HG03025 (cell line): ENCODE data around the gene STX12.
"Not testable (repeated sequence)": the region's sequence is repeated elsewhere in the genome, so short reads cannot be mapped to it uniquely, and the experiment has no call there.

Source experiments
- ATAC-seq: cut with Tn5 transposase; IDR thresholded peaks from one replicate; pipeline ENCODE4 v1.9.1; 2021; ENCODE audit warnings: mild to moderate bottlenecking, moderate library complexity; ENCODE audit not compliant: unreplicated experiment, low FRiP score

STX12 gene

GRCh38 chr1:27824411-27824810 lies 51.4 kb downstream of the STX12 start:
- no peak for ATAC-seq

DNA sequence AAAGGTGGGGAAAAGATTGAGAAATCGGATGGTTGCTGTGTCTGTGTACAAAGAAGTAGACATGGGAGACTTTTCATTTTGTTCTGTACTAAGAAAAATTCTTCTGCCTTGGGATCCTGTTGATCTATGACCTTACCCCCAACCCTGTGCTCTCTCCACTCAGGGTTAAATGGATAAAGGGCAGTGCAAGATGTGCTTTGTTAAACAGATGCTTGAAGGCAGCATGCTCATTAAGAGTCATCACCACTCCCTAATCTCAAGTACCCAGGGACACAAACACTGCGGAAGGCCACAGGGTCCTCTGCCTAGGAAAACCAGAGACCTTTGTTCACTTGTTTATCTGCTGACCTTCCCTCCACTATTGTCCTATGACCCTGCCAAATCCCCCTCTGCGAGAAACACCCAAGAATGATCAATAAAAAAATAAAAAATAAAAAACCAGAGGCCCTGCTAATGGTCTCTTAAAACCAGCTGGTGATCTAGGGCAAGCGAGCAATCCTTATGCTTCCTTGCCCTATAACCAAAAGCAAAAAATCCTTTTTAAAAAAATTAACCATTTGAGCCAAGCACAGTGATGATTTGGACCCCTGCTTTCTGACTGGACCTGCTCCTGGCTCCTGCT lies 56.4 kb downstream of the STX12 start:
- ATAC-seq, result not testable (repeated sequence)

DNA sequence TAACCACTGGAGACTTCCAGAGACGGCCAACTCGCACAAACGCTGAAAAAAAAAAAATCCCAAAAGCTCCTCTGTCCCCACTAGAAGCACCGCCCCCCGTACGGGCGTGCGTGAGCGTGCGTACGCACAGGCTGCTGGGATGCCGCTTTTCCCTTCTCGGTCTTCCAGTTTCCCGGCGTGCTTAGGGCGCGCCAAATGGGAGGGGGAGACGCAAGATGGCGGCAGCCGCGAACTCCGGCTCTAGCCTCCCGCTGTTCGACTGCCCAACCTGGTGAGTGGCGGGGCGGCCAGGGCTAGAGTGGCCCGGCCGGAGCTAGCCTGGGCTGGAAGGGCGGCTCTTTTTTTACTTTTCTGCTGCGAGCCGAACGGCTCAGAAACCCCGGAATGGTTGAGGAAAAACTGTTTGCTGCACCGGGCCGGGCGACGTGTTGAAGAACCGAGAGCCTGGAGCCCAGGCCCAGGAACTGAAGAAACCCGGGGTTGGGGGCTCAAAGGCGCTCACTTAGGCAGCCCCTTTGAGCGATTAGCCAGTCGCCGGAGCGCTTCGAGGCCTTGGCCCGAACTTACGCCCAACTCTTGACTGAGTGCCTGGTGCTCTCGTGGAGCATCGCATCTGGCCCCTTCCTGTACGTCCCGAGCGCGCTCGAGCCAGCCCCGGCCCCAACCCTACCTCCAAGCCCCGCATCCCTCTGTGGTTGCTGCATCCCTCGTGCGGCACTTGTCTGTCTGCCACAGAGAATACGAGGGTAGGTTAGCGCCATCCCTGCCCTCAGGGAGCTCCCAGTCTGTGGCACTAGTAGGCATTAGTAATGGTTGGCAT lies 57.8 kb downstream of the STX12 start, which contains the start of gene PPP1R8:
Gene PPP1R8, plus strand, starts transcription at position 162 of the 820 bp plus-strand sequence. Its CDS starts 54 bp downstream, at position 216.
- peak; percentile 82 for ATAC-seq

- no peak for ATAC-seq
Observed at GRCh38 chr1:27831568-27832410, 58.8 kb downstream of the STX12 start.

DNA sequence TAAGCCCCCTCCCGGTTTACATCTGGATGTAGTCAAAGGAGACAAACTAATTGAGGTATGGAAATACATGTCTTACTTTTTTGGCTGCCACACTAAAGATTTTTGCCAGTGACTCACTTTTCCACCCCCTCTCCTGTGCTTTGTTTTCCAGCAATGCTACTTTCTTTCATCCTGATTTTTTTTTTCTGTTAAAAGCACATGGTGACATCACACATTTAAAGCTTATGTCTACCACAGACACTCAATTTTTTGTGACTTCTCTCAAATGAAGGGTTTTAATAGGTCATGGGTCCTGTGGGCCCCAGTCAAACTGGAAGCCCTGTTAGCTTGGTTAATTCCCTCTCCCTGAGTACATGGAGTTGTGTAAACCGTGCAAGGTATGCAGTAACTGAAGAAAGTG lies 59.7 kb downstream of the STX12 start:
- no peak for ATAC-seq

GRCh38 chr1:27833470-27833869 lies 60.5 kb downstream of the STX12 start:
- no peak for ATAC-seq

DNA sequence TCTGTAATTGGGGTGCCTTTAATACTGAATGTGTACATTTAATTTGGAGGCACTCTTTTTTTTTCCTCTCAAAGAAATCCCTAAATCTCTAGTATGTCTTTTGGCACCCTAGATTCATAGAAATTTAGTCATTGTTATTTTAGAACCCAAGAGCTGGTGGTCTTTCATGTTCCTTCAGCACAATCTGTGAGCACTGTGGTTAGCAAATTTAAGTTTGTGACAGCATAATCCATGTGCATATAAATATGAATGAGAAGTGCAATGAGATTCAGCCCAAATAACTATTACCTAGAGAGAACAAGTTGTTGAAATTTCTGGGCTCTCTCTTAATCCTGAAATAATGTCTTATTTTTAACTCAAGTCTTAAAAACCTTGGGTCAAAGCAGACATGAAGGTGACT lies 62.0 kb downstream of the STX12 start:
- no peak for ATAC-seq

GRCh38 chr1:27835501-27835900 lies 62.5 kb downstream of the STX12 start:
- ATAC-seq, result no peak

DNA sequence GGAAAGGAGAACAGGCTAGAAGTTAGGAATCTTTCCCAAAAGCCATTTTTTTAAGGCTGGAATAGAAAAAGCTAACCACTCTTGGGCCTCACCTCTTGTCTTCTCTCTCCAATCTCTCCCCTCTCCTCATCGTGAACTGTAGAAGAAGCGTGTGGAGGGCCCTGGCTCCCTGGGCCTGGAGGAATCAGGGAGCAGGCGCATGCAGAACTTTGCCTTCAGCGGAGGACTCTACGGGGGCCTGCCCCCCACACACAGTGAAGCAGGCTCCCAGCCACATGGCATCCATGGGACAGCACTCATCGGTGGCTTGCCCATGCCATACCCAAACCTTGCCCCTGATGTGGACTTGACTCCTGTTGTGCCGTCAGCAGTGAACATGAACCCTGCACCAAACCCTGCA lies 76.9 kb downstream of the STX12 start:
- no peak for ATAC-seq

DNA sequence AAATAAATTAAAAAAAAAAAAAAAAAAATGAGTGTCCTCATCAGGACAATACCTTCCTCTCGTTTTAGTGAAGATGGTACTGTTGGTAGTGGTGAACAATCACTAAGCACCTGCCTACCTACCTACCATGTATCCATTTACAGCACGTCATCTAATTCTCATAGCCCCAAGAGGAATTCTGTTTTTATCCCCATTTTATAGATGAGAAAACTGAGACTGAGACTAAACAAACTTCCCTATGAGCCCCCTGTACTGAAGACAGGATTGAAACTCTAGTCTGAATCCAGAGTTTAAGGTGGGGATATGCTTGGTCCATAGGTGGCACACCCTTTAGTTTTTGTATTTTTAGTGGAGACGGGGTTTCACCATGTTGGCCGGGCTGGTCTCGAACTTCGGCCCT lies 82.1 kb downstream of the STX12 start:
- ATAC-seq, result no peak

DNA sequence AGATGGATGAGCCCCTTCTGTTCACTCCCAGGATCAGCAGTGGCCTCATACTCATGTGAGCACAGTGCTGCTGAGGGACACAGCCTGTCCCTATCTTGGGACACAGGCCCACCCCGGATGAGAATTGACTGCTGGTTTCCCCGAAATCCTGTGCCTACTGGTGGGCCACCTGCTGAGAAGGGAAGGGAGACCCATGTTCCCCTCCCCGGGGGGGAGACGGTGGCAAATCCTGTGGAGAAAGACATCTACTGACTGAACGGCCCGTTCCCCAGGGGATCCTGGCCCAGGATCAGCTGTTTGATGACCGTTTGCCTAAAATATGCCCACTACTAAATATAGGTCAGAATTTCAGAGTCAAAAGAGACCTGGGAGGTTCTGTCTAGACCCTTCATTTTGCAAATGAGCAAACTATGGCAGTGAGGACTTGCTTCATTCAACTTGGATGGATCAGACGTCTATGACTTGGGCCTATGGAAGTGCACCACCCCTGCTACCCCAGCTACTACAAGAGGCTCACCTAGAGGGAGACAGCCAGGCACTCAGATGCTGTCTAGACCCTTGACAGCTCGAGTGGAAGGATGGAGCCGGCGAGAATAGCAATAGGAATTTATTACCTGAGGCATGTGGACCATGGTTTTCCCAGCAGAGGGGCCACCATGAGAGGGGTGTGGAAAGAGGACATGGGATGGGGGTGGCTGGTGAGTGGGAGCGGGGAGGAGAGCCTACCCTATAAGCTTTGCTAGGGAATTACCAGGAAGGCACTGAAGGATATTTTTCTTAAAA lies 83.7 kb downstream of the STX12 start:
- ATAC-seq, result no peak

DNA sequence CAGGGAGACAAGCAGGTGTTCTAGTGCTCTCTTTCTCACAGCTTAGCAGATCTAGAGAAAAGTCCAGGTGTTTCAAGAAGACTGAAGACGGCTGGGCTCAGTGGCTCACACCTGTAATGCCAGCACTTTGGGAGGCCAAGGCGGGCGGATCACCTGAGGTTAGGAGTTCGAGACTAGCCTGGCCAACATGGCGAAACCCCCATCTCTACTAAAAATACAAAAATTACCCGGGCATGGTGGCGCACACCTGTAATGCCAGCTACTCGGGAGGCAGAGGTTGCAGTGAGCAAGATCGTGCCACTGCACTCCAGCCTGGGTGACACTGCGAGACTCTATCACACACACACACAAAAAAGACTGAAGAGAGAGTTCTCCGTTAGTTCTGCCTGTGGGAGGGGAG lies 84.5 kb downstream of the STX12 start:
- not testable (repeated sequence) for ATAC-seq

- no peak for ATAC-seq
Observed at GRCh38 chr1:27858072-27858948, 85.3 kb downstream of the STX12 start.

GRCh38 chr1:27858949-27859576 lies 86.0 kb downstream of the STX12 start:
- no peak for ATAC-seq

- ATAC-seq, result no peak
Observed at GRCh38 chr1:27861436-27861835, 88.4 kb downstream of the STX12 start.

- no peak for ATAC-seq
Observed at GRCh38 chr1:27862004-27862403, 89.0 kb downstream of the STX12 start.

GRCh38 chr1:27862671-27863537 lies 89.9 kb downstream of the STX12 start:
- ATAC-seq, result no peak

- no peak for ATAC-seq
Observed at GRCh38 chr1:27863538-27863915, 90.5 kb downstream of the STX12 start.
